ENCODE results near the gene APEH. TPM values are rescaled to one million over a fixed set of nuclear protein-coding genes. Genes with fewer than 3 reads are reported as not detected.

APEH gene
- total and polyA plus RNA-seq, 2 of the 13 experiments (the other 11 are each of a cell fraction or from before 2014, with no cell fraction given): 116 to 130 TPM

- TF ChIP-seq TARDBP (CRISPR knock-in tag; IDR thresholded peaks at IDR 0.05): peak; percentile 75
- TF ChIP-seq FOXO4 (CRISPR knock-in tag; conservative IDR thresholded peaks at IDR 0.05): 0 out of 2 replicates have a peak, but pooled peaks have one; percentile 79
- 0 out of 2 replicates have a peak, but pooled peaks have one; percentile 45 for TF ChIP-seq MIER3 (CRISPR knock-in tag; IDR thresholded peaks at IDR 0.05; ENCODE audit: borderline replicate concordance)
- peak; percentile 71; the same call in 1 of the 2 replicates for TF ChIP-seq PHF21A (CRISPR knock-in tag; IDR thresholded peaks at IDR 0.05)
- peak; percentile 48 for TF ChIP-seq DBP (CRISPR knock-in tag; IDR thresholded peaks at IDR 0.05; ENCODE audit: not compliant biosample characterization)
- TF ChIP-seq ZBTB25 (CRISPR knock-in tag; IDR thresholded peaks at IDR 0.05): peak; percentile 37; the same call in 1 of the 2 replicates
- TF ChIP-seq ELF3 (CRISPR knock-in tag; IDR thresholded peaks at IDR 0.05): peak; percentile 11; the same call in 1 of the 2 replicates
- TF ChIP-seq FOXC1 (CRISPR knock-in tag; IDR thresholded peaks at IDR 0.05; ENCODE audit: borderline replicate concordance): 0 out of 2 replicates have a peak, but pooled peaks have one; percentile 68
- TF ChIP-seq ZKSCAN8 (CRISPR knock-in tag; IDR thresholded peaks at IDR 0.05; ENCODE audit: borderline replicate concordance): peak; percentile 17; the same call in 1 of the 2 replicates
- TF ChIP-seq PAXIP1 (CRISPR knock-in tag; conservative IDR thresholded peaks at IDR 0.05): peak; percentile 76
- peak; percentile 67; the same call in 1 of the 2 replicates for TF ChIP-seq HOXA3 (CRISPR knock-in tag; IDR thresholded peaks at IDR 0.05)
- peak; percentile 46; the same call in 1 of the 2 replicates for TF ChIP-seq HBP1 (CRISPR knock-in tag; IDR thresholded peaks at IDR 0.05; ENCODE audit: low read depth)
- peak; percentile 64; the same call in 1 of the 2 replicates for TF ChIP-seq HINFP (CRISPR knock-in tag; IDR thresholded peaks at IDR 0.05; ENCODE audit: low read depth)
- TF ChIP-seq KDM3A (CRISPR knock-in tag; IDR thresholded peaks at IDR 0.05; ENCODE audit: low read depth): 0 out of 2 replicates have a peak, but pooled peaks have one; percentile 52
- peak; percentile 44; the same call in 1 of the 2 replicates for TF ChIP-seq TFE3 (CRISPR knock-in tag; IDR thresholded peaks at IDR 0.05)
- TF ChIP-seq ZNF501 (CRISPR knock-in tag; IDR thresholded peaks at IDR 0.05): peak; percentile 4
Observed at GRCh38 chr3:49688338-49689045, 14.3 kb downstream of the APEH start (continued).
